ENCODE results near the gene N4BP2L2. TPM values are rescaled to one million over a fixed set of nuclear protein-coding genes. Genes with fewer than 3 reads are reported as not detected.
A peak's percentile ranks its signal among the peaks of the same experiment; 100 is the strongest.

N4BP2L2 gene
- total and polyA plus RNA-seq, 5 donors = 63.2 to 180 (median 151) TPM

GRCh38 chr13:32496599-32497160 lies 41.9 kb downstream of the N4BP2L2 start:
- Histone ChIP-seq H3K4me3 (ENCODE audit: low read length) (no peak overlapping the region), H3K27me3 (ENCODE audit: control insufficient read depth, insufficient read depth) (no peaks in the 10 kb centered on the region), H3K4me1 (ENCODE audit: control insufficient read depth, insufficient read depth, low read length) (peaks cover 3% of the 10 kb centered on the region), H3K27ac (ENCODE audit: low read length) (no peak overlapping the region), H3K9me3 (ENCODE audit: control insufficient read depth, low read length) (no peaks in the 10 kb centered on the region)
- intact Hi-C loops (cut with DNase I) = no loop called here
- WGBS = 6% methylated on average over 1 of the region's 1 CpG
- ATAC-seq (peak; percentile 32 to 69), DNase-seq (no peak)

- intact Hi-C loops (cut with DNase I) = no loop called here
- Histone ChIP-seq H3K9me3 (ENCODE audit: control insufficient read depth, low read length) (no peaks in the 10 kb centered on the region), H3K4me1 (ENCODE audit: control insufficient read depth, insufficient read depth, low read length) (peaks cover 3% of the 10 kb centered on the region), H3K27me3 (ENCODE audit: control insufficient read depth, insufficient read depth) (no peaks in the 10 kb centered on the region), H3K4me3 (ENCODE audit: low read length) (no peak overlapping the region), H3K27ac (ENCODE audit: low read length) (no peak overlapping the region)
- WGBS = 96% methylated on average over 4 of the region's 4 CpGs
- peak in 1 of 3 donors; percentile 45 for DNase-seq
- no peak for ATAC-seq
Observed at GRCh38 chr13:32495841-32496240, 42.8 kb downstream of the N4BP2L2 start.

- no peak overlapping the region for H3K27ac ChIP-seq (ENCODE audit: low read length)
- H3K4me3 ChIP-seq (ENCODE audit: low read length) = no peak overlapping the region
- H3K27me3 ChIP-seq (ENCODE audit: control insufficient read depth, insufficient read depth) = no peaks in the 10 kb centered on the region
- H3K9me3 ChIP-seq (ENCODE audit: control insufficient read depth, low read length) = no peaks in the 10 kb centered on the region
- no peak for DNase-seq
- ATAC-seq = no peak
- peaks cover 3% of the 10 kb centered on the region for H3K4me1 ChIP-seq (ENCODE audit: control insufficient read depth, insufficient read depth, low read length)
- 86% methylated on average over 5 of the region's 5 CpGs for WGBS
- intact Hi-C loops (cut with DNase I) = no loop called here
Observed at GRCh38 chr13:32495429-32495828, 43.2 kb downstream of the N4BP2L2 start.

- Histone ChIP-seq H3K27me3 (ENCODE audit: control insufficient read depth, insufficient read depth) (no peaks in the 10 kb centered on the region), H3K4me1 (ENCODE audit: control insufficient read depth, insufficient read depth, low read length) (peaks cover 3% of the 10 kb centered on the region), H3K9me3 (ENCODE audit: control insufficient read depth, low read length) (no peaks in the 10 kb centered on the region), H3K4me3 (ENCODE audit: low read length) (no peak overlapping the region), H3K27ac (ENCODE audit: low read length) (no peak overlapping the region)
- no peak for DNase-seq
- 96% methylated on average over 1 of the region's 1 CpG for WGBS
- ATAC-seq = no peak
- intact Hi-C loops (cut with DNase I) = no loop called here
Observed at GRCh38 chr13:32491028-32491427, 47.6 kb downstream of the N4BP2L2 start.

GRCh38 chr13:32476892-32477291 lies 61.7 kb downstream of the N4BP2L2 start:
- intact Hi-C loops (cut with DNase I) = no loop called here
- no peaks in the 10 kb centered on the region for H3K27me3 ChIP-seq (ENCODE audit: control insufficient read depth, insufficient read depth)
- no peak overlapping the region for H3K27ac ChIP-seq (ENCODE audit: low read length)
- peaks cover 3% of the 10 kb centered on the region for H3K4me1 ChIP-seq (ENCODE audit: control insufficient read depth, insufficient read depth, low read length)
- ATAC-seq = no peak
- WGBS = 92% methylated on average over 5 of the region's 5 CpGs
- H3K9me3 ChIP-seq (ENCODE audit: control insufficient read depth, low read length) = no peaks in the 10 kb centered on the region
- no peak for DNase-seq
- H3K4me3 ChIP-seq (ENCODE audit: low read length) = no peak overlapping the region

- H3K9me3 ChIP-seq (ENCODE audit: control insufficient read depth, low read length) = no peaks in the 10 kb centered on the region
- H3K27me3 ChIP-seq (ENCODE audit: control insufficient read depth, insufficient read depth) = no peaks in the 10 kb centered on the region
- no peak overlapping the region for H3K27ac ChIP-seq (ENCODE audit: low read length)
- 87% methylated on average over 2 of the region's 2 CpGs for WGBS
- DNase-seq (no peak), ATAC-seq (no peak)
- intact Hi-C loops (cut with DNase I) = no loop called here
- H3K4me1 ChIP-seq (ENCODE audit: control insufficient read depth, insufficient read depth, low read length) = peaks cover 3% of the 10 kb centered on the region
- no peak overlapping the region for H3K4me3 ChIP-seq (ENCODE audit: low read length)
Observed at GRCh38 chr13:32476021-32476731, 62.4 kb downstream of the N4BP2L2 start.

- intact Hi-C loops (cut with DNase I) = no loop called here
- Histone ChIP-seq H3K4me3 (ENCODE audit: low read length) (no peak overlapping the region), H3K4me1 (ENCODE audit: control insufficient read depth, insufficient read depth, low read length) (peaks cover 3% of the 10 kb centered on the region), H3K27ac (ENCODE audit: low read length) (no peak overlapping the region), H3K9me3 (ENCODE audit: control insufficient read depth, low read length) (no peaks in the 10 kb centered on the region), H3K27me3 (ENCODE audit: control insufficient read depth, insufficient read depth) (no peaks in the 10 kb centered on the region)
- ATAC-seq (no peak), DNase-seq (no peak)
- 78% methylated on average over 10 of the region's 10 CpGs for WGBS
Observed at GRCh38 chr13:32474999-32475792, 63.4 kb downstream of the N4BP2L2 start.

- H3K27me3 ChIP-seq (ENCODE audit: control insufficient read depth, insufficient read depth) = no peaks in the 10 kb centered on the region
- intact Hi-C loops (cut with DNase I) = no loop called here
- H3K4me3 ChIP-seq (ENCODE audit: low read length) = no peak overlapping the region
- no peak overlapping the region for H3K27ac ChIP-seq (ENCODE audit: low read length)
- WGBS = 58% methylated on average over 1 of the region's 1 CpG
- H3K4me1 ChIP-seq (ENCODE audit: control insufficient read depth, insufficient read depth, low read length) = peaks cover 3% of the 10 kb centered on the region
- no peak for DNase-seq
- no peak for ATAC-seq
- H3K9me3 ChIP-seq (ENCODE audit: control insufficient read depth, low read length) = no peaks in the 10 kb centered on the region
Observed at GRCh38 chr13:32473650-32474049, 64.9 kb downstream of the N4BP2L2 start.

GRCh38 chr13:32472194-32472621 lies 66.4 kb downstream of the N4BP2L2 start:
- H3K4me1 ChIP-seq (ENCODE audit: control insufficient read depth, insufficient read depth, low read length) = peaks cover 3% of the 10 kb centered on the region
- no peak overlapping the region for H3K4me3 ChIP-seq (ENCODE audit: low read length)
- no peaks in the 10 kb centered on the region for H3K9me3 ChIP-seq (ENCODE audit: control insufficient read depth, low read length)
- peak overlapping the region; percentile 2 for H3K27ac ChIP-seq (ENCODE audit: low read length)
- no peak for DNase-seq
- intact Hi-C loops (cut with DNase I) = no loop called here
- WGBS = 54% methylated on average over 3 of the region's 3 CpGs
- H3K27me3 ChIP-seq (ENCODE audit: control insufficient read depth, insufficient read depth) = no peaks in the 10 kb centered on the region
- ATAC-seq = no peak

- no peak overlapping the region for H3K4me3 ChIP-seq (ENCODE audit: low read length)
- H3K4me1 ChIP-seq (ENCODE audit: control insufficient read depth, insufficient read depth, low read length) = no peaks in the 10 kb centered on the region
- H3K9me3 ChIP-seq (ENCODE audit: control insufficient read depth, low read length) = no peaks in the 10 kb centered on the region
- WGBS = 54% methylated on average over 12 of the region's 12 CpGs
- intact Hi-C loops (cut with DNase I) = no loop called here
- H3K27me3 ChIP-seq (ENCODE audit: control insufficient read depth, insufficient read depth) = no peaks in the 10 kb centered on the region
- peak in 2 of 3 donors; percentile 21 to 66 for DNase-seq
- ATAC-seq = peak; percentile 64 to 76
- peak overlapping the region; percentile 37 for H3K27ac ChIP-seq (ENCODE audit: low read length)
Observed at GRCh38 chr13:32471187-32471922, 67.2 kb downstream of the N4BP2L2 start.

Data from right cardiac atrium (tissue), 5 donors.